DND-41 (cell line): Measurements from ENCODE around the gene BOD1L1.

Experiments used
- ATAC-seq: fragments of 200-7000 bp; cut with Tn5 transposase; 3 replicates; pipeline ENCODE4 v1.9.1; 2021; ENCODE audit warnings: low read depth; ENCODE audit not compliant: insufficient read depth
- DNase-seq: peaks from one replicate; pipeline ENCODE4 v3.0.0-alpha.2; 2020
- H2AFZ ChIP-seq: 2 replicates; pipeline ENCODE4 v1.6.0; 2012; ENCODE audit warnings: low read depth, low read length
- H3K27ac ChIP-seq: 2 replicates; pipeline ENCODE4 v1.5.1; 2012; ENCODE audit warnings: low read length, inconsistent platforms
- H3K27me3 ChIP-seq: fragments of 200-600 bp; sonication (generic); 2 replicates; pipeline ENCODE4 v1.6.0; 2012; ENCODE audit warnings: low read length, mild to moderate bottlenecking, inconsistent platforms; ENCODE audit not compliant: insufficient read depth, poor library complexity
- H3K36me3 ChIP-seq: 2 replicates; pipeline ENCODE4 v1.5.1; 2012; ENCODE audit warnings: low read length, inconsistent platforms; ENCODE audit not compliant: insufficient read depth
- H3K4me1 ChIP-seq: 2 replicates; pipeline ENCODE4 v1.5.1; 2012; ENCODE audit warnings: mild to moderate bottlenecking, low read length; ENCODE audit not compliant: insufficient read depth
- H3K4me2 ChIP-seq: 2 replicates; pipeline ENCODE4 v1.6.0; 2012; ENCODE audit warnings: mild to moderate bottlenecking, moderate library complexity, low read length, inconsistent platforms; ENCODE audit not compliant: insufficient read depth
- H3K4me3 ChIP-seq, 2 experiments: fragments of 200-600 bp in 1 of 2; shearing (Covaris generic) in 1 of 2; 2 replicates each; pipeline ENCODE4 v1.5.1; 2012 to 2016; ENCODE audit warnings: inconsistent platforms in 2 of 2, low read length in 2 of 2, mild to moderate bottlenecking in 2 of 2, low read depth in 1 of 2, moderate library complexity in 1 of 2
- H3K79me2 ChIP-seq: 2 replicates; pipeline ENCODE4 v1.6.0; 2012; ENCODE audit warnings: low read length, inconsistent platforms; ENCODE audit not compliant: insufficient read depth
- H3K9ac ChIP-seq: 2 replicates; pipeline ENCODE4 v1.6.0; 2012; ENCODE audit warnings: low read depth, mild to moderate bottlenecking, inconsistent platforms, low read length, moderate library complexity
- H3K9me3 ChIP-seq: 2 replicates; pipeline ENCODE4 v1.5.1; 2012; ENCODE audit warnings: low read length, moderate library complexity, mild to moderate bottlenecking, inconsistent platforms; ENCODE audit not compliant: insufficient read depth, severe bottlenecking
- H4K20me1 ChIP-seq: 2 replicates; pipeline ENCODE4 v1.6.0; 2012; ENCODE audit warnings: low read length; ENCODE audit not compliant: insufficient read depth
- CTCF ChIP-seq: IDR thresholded peaks from 2 replicates; pipeline ENCODE4 v1.5.1; 2012; ENCODE audit warnings: borderline replicate concordance, low read length, moderate library complexity, mild to moderate bottlenecking; ENCODE audit not compliant: poor library complexity, severe bottlenecking; ENCODE audit errors: extremely low read depth
- EZH2 ChIP-seq: IDR thresholded peaks from 3 replicates; pipeline ENCODE4 v1.6.1; 2012; ENCODE audit warnings: borderline replicate concordance, low read depth, mild to moderate bottlenecking, moderate library complexity, low read length, inconsistent platforms; ENCODE audit not compliant: severe bottlenecking

BOD1L1 gene

DNA sequence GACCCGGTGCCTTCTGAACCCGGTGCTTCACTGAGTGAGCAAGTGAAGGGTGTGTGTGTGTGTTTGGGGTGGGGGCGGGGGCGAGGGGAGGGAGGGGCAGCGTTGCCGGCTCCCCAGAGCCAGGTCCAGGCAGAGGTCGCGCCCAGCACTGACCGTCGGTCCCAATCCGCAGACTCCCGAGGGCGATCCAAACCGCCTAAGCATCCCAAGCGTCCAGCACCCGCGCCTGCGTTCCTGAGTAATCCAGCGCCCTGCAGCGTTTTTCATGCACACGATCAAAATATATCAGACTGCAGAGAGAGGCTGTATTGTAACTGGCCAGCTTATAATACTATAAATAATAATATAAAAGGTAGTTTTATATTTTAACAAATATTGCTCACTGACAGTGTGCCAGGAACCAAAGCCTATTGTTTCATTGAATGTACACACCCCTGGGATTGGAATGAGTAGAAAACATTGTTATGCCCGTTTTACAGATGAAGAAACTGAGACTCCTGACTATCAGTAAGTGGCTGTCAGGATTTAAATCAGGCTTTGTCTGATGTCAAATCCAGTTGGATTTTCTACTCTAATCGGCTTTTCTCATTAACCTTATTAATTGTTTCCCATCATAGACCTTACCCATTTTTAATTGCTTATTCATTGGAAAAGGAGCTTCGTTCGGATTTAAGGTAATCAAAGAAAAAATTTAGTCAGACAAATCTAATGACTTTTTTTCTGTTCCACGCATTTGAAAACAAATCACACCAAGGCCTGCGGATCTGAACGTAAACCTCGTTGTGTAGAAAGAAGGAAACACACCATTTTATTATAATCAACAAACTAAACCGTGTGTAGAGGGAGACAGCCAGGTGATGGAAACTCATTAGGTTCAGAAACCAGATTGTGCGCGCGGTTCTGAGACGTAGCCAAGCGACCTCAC is 79.2 kb downstream of the BOD1L1 start:
- Histone ChIP-seq H4K20me1 (no peaks in the 10 kb centered on the region), H3K4me3 (peak overlapping the region in 1 of 2 experiments; percentile 50; a peak in 2 of 4 replicates), H3K79me2 (no peaks in the 10 kb centered on the region), H3K9me3 (peaks cover 6% of the 10 kb centered on the region), H3K9ac (no peak overlapping the region; the same call in 1 of the 2 replicates), H2AFZ (no peak overlapping the region; the same call in 1 of the 2 replicates), H3K4me2 (peak overlapping the region; percentile 64), H3K27ac (no peak overlapping the region), H3K36me3 (no peaks in the 10 kb centered on the region), H3K4me1 (peaks cover 16% of the 10 kb centered on the region), H3K27me3 (no peaks in the 10 kb centered on the region)
- TF ChIP-seq EZH2 = no peak
- no peak for TF ChIP-seq CTCF
- ATAC-seq (no peak), DNase-seq (no peak)

DNA sequence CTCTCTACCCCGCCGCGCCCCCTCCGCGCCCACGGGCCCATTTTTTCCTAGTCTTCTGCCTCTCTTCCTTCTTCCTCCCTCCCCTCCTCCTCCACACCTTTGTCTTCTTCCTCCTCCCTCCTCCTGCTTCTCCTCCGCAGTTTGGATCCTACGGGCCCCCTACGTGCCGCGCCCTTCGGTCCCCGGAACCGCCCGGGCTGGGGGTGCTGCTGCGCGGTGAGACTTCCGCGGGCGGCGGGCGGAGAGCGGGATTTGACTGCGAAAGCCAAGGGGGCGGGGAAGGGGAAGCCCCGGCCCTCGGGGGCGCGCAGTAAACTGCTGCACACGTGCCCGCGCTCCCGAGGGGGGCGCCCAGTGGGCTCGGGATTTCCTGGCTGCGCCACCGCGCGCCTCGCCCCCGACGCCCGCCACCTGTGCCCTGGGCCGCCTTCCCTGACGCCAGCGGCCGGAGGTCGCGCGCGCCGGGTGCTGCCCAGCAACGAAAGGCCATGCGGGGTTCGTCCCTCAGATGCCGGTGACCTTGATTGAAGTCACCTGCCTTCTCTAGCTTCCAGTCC is 80.0 kb downstream of the BOD1L1 start:
- ATAC-seq = peak; percentile 78
- H3K4me2 ChIP-seq = peak overlapping the region; percentile 64
- H3K36me3 ChIP-seq = no peaks in the 10 kb centered on the region
- H3K4me3 ChIP-seq = peak overlapping the region in 1 of 2 experiments; percentile 50; a peak in 2 of 4 replicates
- H4K20me1 ChIP-seq = no peaks in the 10 kb centered on the region
- H3K27me3 ChIP-seq = no peaks in the 10 kb centered on the region
- H3K9ac ChIP-seq = peak overlapping the region; percentile 44; the same call in 1 of the 2 replicates
- TF ChIP-seq EZH2 (no peak), CTCF (no peak)
- H3K27ac ChIP-seq = no peak overlapping the region
- DNase-seq = peak; percentile 72
- H3K79me2 ChIP-seq = no peaks in the 10 kb centered on the region
- peak overlapping the region; percentile 64 for H2AFZ ChIP-seq
- peaks cover 13% of the 10 kb centered on the region for H3K9me3 ChIP-seq
- H3K4me1 ChIP-seq = peaks cover 16% of the 10 kb centered on the region

DNA sequence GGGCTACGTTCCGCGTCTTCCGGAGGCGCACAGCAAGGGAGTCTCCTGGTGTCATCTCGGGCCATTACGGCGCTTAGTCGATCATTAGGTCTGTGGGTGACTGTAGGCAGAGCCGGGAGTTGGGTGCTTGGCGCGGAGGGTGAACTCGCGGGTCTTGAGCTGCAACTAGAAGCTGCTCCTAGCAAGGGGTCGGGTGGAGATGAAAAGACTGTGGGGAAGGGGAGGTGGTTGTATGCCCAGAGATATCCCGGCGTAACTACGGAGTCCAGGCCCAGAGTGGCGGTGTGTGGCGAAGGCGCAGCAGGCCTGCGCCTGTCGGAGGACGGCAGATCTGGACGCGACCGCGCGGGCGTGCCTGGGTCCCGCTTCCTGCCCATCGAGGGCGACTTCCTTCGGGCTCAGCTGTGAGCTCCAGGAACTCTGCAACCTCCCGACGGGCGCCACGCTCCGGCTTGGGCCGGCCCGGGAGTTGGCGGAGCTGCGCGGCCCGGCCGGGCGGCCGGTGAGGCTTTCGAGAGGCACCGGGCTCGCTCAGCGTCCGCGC is 80.5 kb downstream of the BOD1L1 start:
- H3K9me3 ChIP-seq = peaks cover 13% of the 10 kb centered on the region
- no peak overlapping the region for H3K27ac ChIP-seq
- H4K20me1 ChIP-seq = no peaks in the 10 kb centered on the region
- peak overlapping the region in 1 of 2 experiments; percentile 50; a peak in 1 of 4 replicates for H3K4me3 ChIP-seq
- no peaks in the 10 kb centered on the region for H3K79me2 ChIP-seq
- ATAC-seq = no peak
- no peak for DNase-seq
- no peaks in the 10 kb centered on the region for H3K36me3 ChIP-seq
- no peak for TF ChIP-seq CTCF
- TF ChIP-seq EZH2 = no peak
- peaks cover 16% of the 10 kb centered on the region for H3K4me1 ChIP-seq
- peak overlapping the region; percentile 64 for H3K4me2 ChIP-seq
- peak overlapping the region; percentile 64 for H2AFZ ChIP-seq
- peak overlapping the region; percentile 44; the same call in 1 of the 2 replicates for H3K9ac ChIP-seq
- no peaks in the 10 kb centered on the region for H3K27me3 ChIP-seq
